Kidney (tissue), 14 donors: ENCODE results near the gene ASS1. TPM values are rescaled to one million over a fixed set of nuclear protein-coding genes. Genes with fewer than 3 reads are reported as not detected.

Experiments
- DNase-seq, 5 donors: peaks; one replicate each; pipeline ENCODE4 v3.0.0-alpha.2; 2013 to 2020
- FAIRE-seq: peaks from 2 replicates; lab custom pipeline; 2012; peaks lifted over from hg19 to GRCh38; lab: Jason Lieb, UNC
- H3K27ac ChIP-seq, 2 donors: one replicate each; pipeline ENCODE4 v1.7.0; 2013; ENCODE audit warnings: low read depth in 2 of 2, low read length in 2 of 2, inconsistent platforms in 1 of 2
- H3K27me3 ChIP-seq: one replicate; pipeline ENCODE4 v1.7.1; 2013; ENCODE audit warnings: low read length, inconsistent platforms; ENCODE audit not compliant: control insufficient read depth, insufficient read depth
- H3K36me3 ChIP-seq, 3 donors: one replicate each; pipeline versions ENCODE4 v1.7.0 to v1.7.1; 2013; ENCODE audit warnings: low read length in 3 of 3, control low read depth in 1 of 3, inconsistent platforms in 1 of 3; ENCODE audit not compliant: insufficient read depth in 3 of 3, control insufficient read depth in 2 of 3
- H3K4me1 ChIP-seq, 3 donors: one replicate each; pipeline versions ENCODE4 v1.7.0 to v1.7.1; 2013; ENCODE audit warnings: low read length in 3 of 3, inconsistent platforms in 1 of 3, low read depth in 1 of 3; ENCODE audit not compliant: control insufficient read depth in 2 of 3, insufficient read depth in 2 of 3
- H3K4me3 ChIP-seq, 3 donors: one replicate each; pipeline versions ENCODE4 v1.7.0 to v1.8.1; 2013; ENCODE audit warnings: low read length in 3 of 3, control low read depth in 1 of 3, inconsistent platforms in 1 of 3
- H3K9ac ChIP-seq, 3 donors: one replicate each; pipeline versions ENCODE4 v1.7.0 to v1.7.1; 2013; ENCODE audit warnings: low read length in 3 of 3, control low read depth in 1 of 3, inconsistent platforms in 1 of 3
- H3K9me3 ChIP-seq, 3 donors: one replicate each; pipeline versions ENCODE4 v1.7.0 to v1.7.1; 2013; ENCODE audit warnings: low read length in 3 of 3, control low read depth in 1 of 3, inconsistent platforms in 1 of 3; ENCODE audit not compliant: control insufficient read depth in 2 of 3, insufficient read depth in 1 of 3
- intact Hi-C: fragments of 100-400 bp; cut with DNase I; formaldehyde crosslinking; loops from one replicate; pipeline ENCODE4 v1.11.1; 2022
- polyA plus RNA-seq: library from polyadenylated mRNA; stranded (reverse); fragments of 350-450 nt; fragmentation: Illumina TruSeq; extraction: RNeasy Lipid Tissue Mini Kit (QIAGEN cat#74804); gene quantifications from one replicate; pipeline ENCODE4 v1.2.3, GENCODE V29; 2014; ENCODE audit warnings: low read depth, low replicate concordance; ENCODE audit not compliant: insufficient read depth
- total RNA-seq: library from RNA; stranded (reverse); fragmentation: NEBNext Ultra II Directional; extraction: Animal tissue kit (Norgen Biotek cat#: 25700); gene quantifications from one replicate; pipeline ENCODE4 v1.2.1, GENCODE V29; 2021
- TF ChIP-seq, protein P1 (sequence below): IDR thresholded peaks from 3 replicates; pipeline ENCODE4 v1.5.1; 2012; ENCODE audit warnings: mild to moderate bottlenecking, moderate library complexity, borderline replicate concordance; ENCODE audit not compliant: insufficient read depth; ENCODE audit errors: extremely low read depth
- donor health status: control.
- donor health status: control.
- donor health status: control.
- donor health status: control.
- donor health status: control.
- donor health status: DM: yes; HTN: yes; CAD: no.
- donor health status: Normal renal cell carcinoma (clear cell type).

The ASS1 gene
- total and polyA plus RNA-seq, 2 donors from 2014 or later = 124 to 1,185 TPM

DNA sequence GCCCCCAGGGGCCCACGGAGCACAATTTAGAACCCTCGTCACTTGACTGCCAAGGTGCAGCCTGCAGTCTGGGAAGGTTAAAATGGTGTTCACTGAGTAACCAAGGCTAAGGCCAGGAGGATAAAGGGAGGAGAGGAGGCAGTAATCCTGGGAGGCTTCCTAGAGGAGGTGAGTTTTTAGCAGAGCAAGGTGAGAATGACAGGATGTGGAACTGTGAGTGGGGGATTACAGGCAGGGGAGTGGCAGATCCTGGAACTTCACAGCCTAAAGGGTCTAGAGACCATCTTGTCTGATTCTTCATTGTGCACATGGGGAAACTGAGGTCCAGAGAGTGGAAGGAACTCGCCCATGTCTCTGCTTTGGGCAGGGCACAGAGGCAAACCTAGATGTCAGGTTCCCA is 42.5 kb upstream of the ASS1 start:
- TF ChIP-seq, protein P1, sequence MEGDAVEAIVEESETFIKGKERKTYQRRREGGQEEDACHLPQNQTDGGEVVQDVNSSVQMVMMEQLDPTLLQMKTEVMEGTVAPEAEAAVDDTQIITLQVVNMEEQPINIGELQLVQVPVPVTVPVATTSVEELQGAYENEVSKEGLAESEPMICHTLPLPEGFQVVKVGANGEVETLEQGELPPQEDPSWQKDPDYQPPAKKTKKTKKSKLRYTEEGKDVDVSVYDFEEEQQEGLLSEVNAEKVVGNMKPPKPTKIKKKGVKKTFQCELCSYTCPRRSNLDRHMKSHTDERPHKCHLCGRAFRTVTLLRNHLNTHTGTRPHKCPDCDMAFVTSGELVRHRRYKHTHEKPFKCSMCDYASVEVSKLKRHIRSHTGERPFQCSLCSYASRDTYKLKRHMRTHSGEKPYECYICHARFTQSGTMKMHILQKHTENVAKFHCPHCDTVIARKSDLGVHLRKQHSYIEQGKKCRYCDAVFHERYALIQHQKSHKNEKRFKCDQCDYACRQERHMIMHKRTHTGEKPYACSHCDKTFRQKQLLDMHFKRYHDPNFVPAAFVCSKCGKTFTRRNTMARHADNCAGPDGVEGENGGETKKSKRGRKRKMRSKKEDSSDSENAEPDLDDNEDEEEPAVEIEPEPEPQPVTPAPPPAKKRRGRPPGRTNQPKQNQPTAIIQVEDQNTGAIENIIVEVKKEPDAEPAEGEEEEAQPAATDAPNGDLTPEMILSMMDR = no peak
- no peaks in the 10 kb centered on the region for H3K27me3 ChIP-seq
- FAIRE-seq = no peak
- no peaks in the 10 kb centered on the region for H3K36me3 ChIP-seq
- H3K4me1 ChIP-seq = peaks cover 0 to 3% (median 0%) of the 10 kb centered on the region in 3 donors
- no peak for DNase-seq
- H3K9me3 ChIP-seq = no peaks in the 10 kb centered on the region
- H3K4me3 ChIP-seq = no peak overlapping the region
- intact Hi-C loops = no loop called here
- no peak overlapping the region for H3K9ac ChIP-seq
- no peak overlapping the region for H3K27ac ChIP-seq

- H3K27ac ChIP-seq = no peak overlapping the region
- FAIRE-seq = no peak
- H3K9ac ChIP-seq = no peak overlapping the region
- no peaks in the 10 kb centered on the region for H3K36me3 ChIP-seq
- no peaks in the 10 kb centered on the region for H3K9me3 ChIP-seq
- H3K27me3 ChIP-seq = no peaks in the 10 kb centered on the region
- no peak overlapping the region for H3K4me3 ChIP-seq
- TF ChIP-seq, protein P1 = no peak
- H3K4me1 ChIP-seq = peaks cover 0 to 3% (median 0%) of the 10 kb centered on the region in 3 donors
- intact Hi-C loops = no loop called here
- no peak for DNase-seq
These were observed 41.9 kb upstream of the ASS1 start for GRCh38 chr9:130402645-130403440.

GRCh38 chr9:130405657-130406257 is 39.0 kb upstream of the ASS1 start:
- H3K27me3 ChIP-seq = no peaks in the 10 kb centered on the region
- FAIRE-seq = no peak
- H3K27ac ChIP-seq = no peak overlapping the region
- no peak overlapping the region for H3K4me3 ChIP-seq
- H3K4me1 ChIP-seq = no peaks in the 10 kb centered on the region
- no peaks in the 10 kb centered on the region for H3K9me3 ChIP-seq
- intact Hi-C loops = no loop called here
- TF ChIP-seq, protein P1 = no peak
- DNase-seq = no peak
- H3K36me3 ChIP-seq = no peaks in the 10 kb centered on the region
- no peak overlapping the region for H3K9ac ChIP-seq
